Effector CD4-positive, alpha-beta T cell (primary cell): ENCODE measurements around the gene AK8.

Experiments
- DNase-seq: peaks from one replicate; pipeline ENCODE4 v3.0.0-alpha.2; 2020
- total RNA-seq: gene quantifications from one replicate; lab custom pipeline; 2026; lab: John Stamatoyannopoulos, UW

The AK8 gene
- 0.75 reads per million for total RNA-seq

- peak; percentile 61 for DNase-seq
Measured at GRCh38 chr9:132877824-132878694, at the start of gene AK8. AK8 (minus strand) TSS chr9:132878284; CDS start chr9:132878255, 29 bp downstream.

- no peak for DNase-seq
Measured at GRCh38 chr9:132927704-132928103, 49.6 kb upstream of the AK8 start.

GRCh38 chr9:132923346-132923902 lies 45.3 kb upstream of the AK8 start:
- DNase-seq: no peak

GRCh38 chr9:132919614-132920268 lies 41.7 kb upstream of the AK8 start:
- DNase-seq: no peak

- DNase-seq: no peak
Measured at GRCh38 chr9:132914924-132915323, 36.8 kb upstream of the AK8 start.

GRCh38 chr9:132912131-132912530 lies 34.0 kb upstream of the AK8 start:
- no peak for DNase-seq

GRCh38 chr9:132910376-132910775 lies 32.3 kb upstream of the AK8 start:
- DNase-seq: no peak

GRCh38 chr9:132909311-132909710 lies 31.2 kb upstream of the AK8 start:
- no peak for DNase-seq

- peak; percentile 5 for DNase-seq
Measured at GRCh38 chr9:132908635-132909034, 30.6 kb upstream of the AK8 start.

- DNase-seq: no peak
Measured at GRCh38 chr9:132905726-132906125, 27.6 kb upstream of the AK8 start.

- no peak for DNase-seq
Measured at GRCh38 chr9:132903574-132904492, 25.7 kb upstream of the AK8 start.

- DNase-seq: peak; percentile 66
Measured at GRCh38 chr9:132901858-132902831, 24.1 kb upstream of the AK8 start.

GRCh38 chr9:132898051-132898450 lies 20.0 kb upstream of the AK8 start:
- DNase-seq: no peak

GRCh38 chr9:132896906-132897305 lies 18.8 kb upstream of the AK8 start:
- no peak for DNase-seq

- DNase-seq: no peak
Measured at GRCh38 chr9:132896264-132896663, 18.2 kb upstream of the AK8 start.

- no peak for DNase-seq
Measured at GRCh38 chr9:132894862-132895835, 17.1 kb upstream of the AK8 start.

- no peak for DNase-seq
Measured at GRCh38 chr9:132894346-132894745, 16.3 kb upstream of the AK8 start.

GRCh38 chr9:132892400-132892799 lies 14.3 kb upstream of the AK8 start:
- DNase-seq: no peak

- no peak for DNase-seq
Measured at GRCh38 chr9:132888151-132888550, 10.1 kb upstream of the AK8 start.
